ENCODE measurements around the gene KRTAP5-1. TPM values are rescaled to one million over a fixed set of nuclear protein-coding genes. Genes with fewer than 3 reads are reported as not detected.

Gene KRTAP5-1
- total RNA-seq, 1 donor from 2014 or later, result not detected

DNA sequence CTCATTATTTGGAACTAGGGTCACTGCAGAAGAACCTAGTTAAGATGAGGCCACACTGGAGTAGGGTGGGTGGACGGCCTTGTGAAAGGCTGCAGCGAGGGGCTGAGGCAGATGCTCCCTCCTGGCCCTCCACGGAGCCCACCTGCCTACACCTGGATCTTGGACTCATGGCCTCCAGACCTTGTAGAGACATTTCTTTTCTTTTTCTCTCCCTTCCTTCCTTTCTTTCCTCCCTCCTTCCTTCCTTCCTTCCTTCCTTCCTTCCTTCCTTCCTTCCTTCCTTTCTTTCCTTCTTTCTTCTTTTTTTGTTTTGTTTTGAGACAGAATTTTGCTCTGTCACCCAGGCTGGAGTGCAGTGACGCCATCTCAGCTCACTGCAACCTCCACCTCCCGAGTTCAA, 39.7 kb downstream of the KRTAP5-1 start:
- ChIA-PET POLR2A (no interaction called here), CTCF (interaction anchor here (3.9 kb wide), 1 partner anchor 29 kb away, joined by 35 read pairs; no protein-coding TSS in a partner anchor)
- peaks cover 13% of the 10 kb centered on the region for H3K4me1 Mint-ChIP-seq
- no peak overlapping the region for H3K4me3 Mint-ChIP-seq
- no peak overlapping the region for H3K27ac Mint-ChIP-seq
- TF ChIP-seq, protein P1, sequence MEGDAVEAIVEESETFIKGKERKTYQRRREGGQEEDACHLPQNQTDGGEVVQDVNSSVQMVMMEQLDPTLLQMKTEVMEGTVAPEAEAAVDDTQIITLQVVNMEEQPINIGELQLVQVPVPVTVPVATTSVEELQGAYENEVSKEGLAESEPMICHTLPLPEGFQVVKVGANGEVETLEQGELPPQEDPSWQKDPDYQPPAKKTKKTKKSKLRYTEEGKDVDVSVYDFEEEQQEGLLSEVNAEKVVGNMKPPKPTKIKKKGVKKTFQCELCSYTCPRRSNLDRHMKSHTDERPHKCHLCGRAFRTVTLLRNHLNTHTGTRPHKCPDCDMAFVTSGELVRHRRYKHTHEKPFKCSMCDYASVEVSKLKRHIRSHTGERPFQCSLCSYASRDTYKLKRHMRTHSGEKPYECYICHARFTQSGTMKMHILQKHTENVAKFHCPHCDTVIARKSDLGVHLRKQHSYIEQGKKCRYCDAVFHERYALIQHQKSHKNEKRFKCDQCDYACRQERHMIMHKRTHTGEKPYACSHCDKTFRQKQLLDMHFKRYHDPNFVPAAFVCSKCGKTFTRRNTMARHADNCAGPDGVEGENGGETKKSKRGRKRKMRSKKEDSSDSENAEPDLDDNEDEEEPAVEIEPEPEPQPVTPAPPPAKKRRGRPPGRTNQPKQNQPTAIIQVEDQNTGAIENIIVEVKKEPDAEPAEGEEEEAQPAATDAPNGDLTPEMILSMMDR (IDR thresholded peaks at IDR 0.05), result no peak
- H3K27me3 Mint-ChIP-seq, result peaks cover 34% of the 10 kb centered on the region
- intact Hi-C loops (cut with micrococcal nuclease), result no loop called here
- H3K36me3 Mint-ChIP-seq (ENCODE audit: low read depth), result no peaks in the 10 kb centered on the region
- H3K9me3 Mint-ChIP-seq, result no peaks in the 10 kb centered on the region
- DNase-seq (no peak), ATAC-seq (ENCODE audit: low read depth) (no peak)

DNA sequence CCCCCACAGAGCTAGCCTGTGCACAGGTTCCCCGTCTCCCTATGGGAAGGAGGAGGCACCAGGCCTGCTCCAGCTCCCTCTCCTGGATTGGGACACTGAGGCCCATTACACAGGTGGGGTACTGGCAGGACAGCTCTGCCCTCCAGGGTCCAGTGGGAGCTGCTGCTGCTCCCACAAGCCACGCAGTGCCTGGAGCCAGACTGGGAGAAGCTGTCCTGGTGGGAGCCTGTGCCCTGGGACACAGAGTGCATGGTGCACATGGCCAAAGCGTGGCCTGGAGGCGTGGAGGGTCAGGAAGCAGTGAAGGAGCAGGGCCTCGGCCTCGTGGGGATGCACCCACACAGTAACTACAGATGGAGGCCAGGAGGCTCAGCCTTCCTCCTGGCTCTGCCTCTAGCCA, 40.5 kb downstream of the KRTAP5-1 start:
- ChIA-PET CTCF (interaction anchor here (3.9 kb wide), 1 partner anchor 30 kb away, joined by 35 read pairs; no protein-coding TSS in a partner anchor), POLR2A (no interaction called here)
- H3K27ac Mint-ChIP-seq, result no peak overlapping the region

DNA sequence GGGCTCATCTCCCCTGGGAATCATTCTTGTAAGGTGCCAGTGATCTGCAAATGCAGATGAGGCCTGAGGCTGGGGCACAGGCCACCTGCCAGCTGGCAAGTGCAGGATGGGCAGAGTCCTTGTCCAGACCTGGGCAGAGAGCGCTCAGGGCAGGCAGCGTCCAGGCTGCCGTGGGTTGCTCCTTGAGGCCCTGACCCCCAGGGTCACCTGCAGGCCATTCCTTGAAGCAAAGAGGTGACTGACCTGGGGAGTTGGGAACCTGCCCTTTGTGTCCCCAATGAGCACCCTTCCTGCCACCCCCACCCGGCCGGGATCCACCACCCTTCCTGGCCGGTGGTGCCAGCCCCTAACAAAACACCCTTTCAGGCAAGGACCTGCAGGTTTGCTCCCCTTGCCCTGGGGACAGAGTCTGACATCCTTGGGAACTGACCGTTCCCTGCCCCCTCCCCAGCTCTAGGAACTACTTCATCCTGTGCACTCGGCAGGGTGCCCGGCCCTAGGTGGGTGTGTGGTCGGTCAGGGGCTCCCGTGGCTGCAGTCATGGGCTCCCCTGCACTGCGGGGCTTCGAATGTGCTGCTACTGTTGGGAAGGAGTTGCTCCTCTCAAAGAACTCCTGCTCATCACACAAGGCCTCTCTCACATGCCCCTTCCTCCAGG, 41.3 kb downstream of the KRTAP5-1 start:
- no peak overlapping the region for H3K27ac Mint-ChIP-seq
- ChIA-PET POLR2A (no interaction called here), CTCF (interaction anchor here (3.9 kb wide), 1 partner anchor 31 kb away, joined by 35 read pairs; no protein-coding TSS in a partner anchor)
- no peak for DNase-seq
- no peak overlapping the region for H3K4me3 Mint-ChIP-seq
- H3K36me3 Mint-ChIP-seq (ENCODE audit: low read depth), result no peaks in the 10 kb centered on the region
- H3K9me3 Mint-ChIP-seq, result no peaks in the 10 kb centered on the region
- intact Hi-C loops (cut with micrococcal nuclease), result no loop called here
- H3K4me1 Mint-ChIP-seq, result peaks cover 12% of the 10 kb centered on the region
- ATAC-seq (ENCODE audit: low read depth), result no peak
- TF ChIP-seq, protein P1 (IDR thresholded peaks at IDR 0.05), result no peak
- peaks cover 35% of the 10 kb centered on the region for H3K27me3 Mint-ChIP-seq

More for the DNA sequence above, 40.5 kb downstream of the KRTAP5-1 start:
- ATAC-seq (ENCODE audit: low read depth) (no peak), DNase-seq (no peak)
- no peaks in the 10 kb centered on the region for H3K36me3 Mint-ChIP-seq (ENCODE audit: low read depth)
- peaks cover 13% of the 10 kb centered on the region for H3K4me1 Mint-ChIP-seq
- intact Hi-C loops (cut with micrococcal nuclease), result no loop called here
- peaks cover 36% of the 10 kb centered on the region for H3K27me3 Mint-ChIP-seq
- no peaks in the 10 kb centered on the region for H3K9me3 Mint-ChIP-seq
- TF ChIP-seq, protein P1 (IDR thresholded peaks at IDR 0.05), result no peak
- no peak overlapping the region for H3K4me3 Mint-ChIP-seq

DNA sequence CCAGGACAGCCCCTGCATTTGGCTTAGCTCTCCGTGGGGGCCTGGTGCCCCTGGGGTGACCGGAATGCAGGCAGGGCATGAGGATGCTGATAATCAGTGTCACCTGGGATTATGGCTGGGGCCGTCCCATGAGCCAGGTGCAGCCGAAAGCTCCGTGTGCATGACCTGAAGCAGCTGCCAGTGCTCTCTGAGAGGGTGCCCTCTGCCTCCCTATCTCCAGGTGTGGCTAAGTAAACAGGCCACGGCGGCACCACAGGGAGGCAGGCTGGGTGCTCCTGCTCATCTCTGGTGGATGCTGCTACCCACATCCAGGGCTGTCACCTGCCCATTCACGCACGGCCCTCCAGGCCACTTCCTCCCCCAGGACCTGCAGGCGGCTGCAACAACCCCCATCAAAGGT, 42.8 kb downstream of the KRTAP5-1 start:
- ChIA-PET POLR2A (no interaction called here), CTCF (no interaction called here)
- intact Hi-C loops (cut with micrococcal nuclease), result no loop called here
- DNase-seq (no peak), ATAC-seq (ENCODE audit: low read depth) (no peak)
- H3K27ac Mint-ChIP-seq, result no peak overlapping the region
- no peak overlapping the region for H3K4me3 Mint-ChIP-seq
- TF ChIP-seq, protein P1 (IDR thresholded peaks at IDR 0.05), result no peak
- no peaks in the 10 kb centered on the region for H3K9me3 Mint-ChIP-seq
- H3K4me1 Mint-ChIP-seq, result peaks cover 7% of the 10 kb centered on the region
- no peaks in the 10 kb centered on the region for H3K36me3 Mint-ChIP-seq (ENCODE audit: low read depth)
- H3K27me3 Mint-ChIP-seq, result peaks cover 38% of the 10 kb centered on the region

DNA sequence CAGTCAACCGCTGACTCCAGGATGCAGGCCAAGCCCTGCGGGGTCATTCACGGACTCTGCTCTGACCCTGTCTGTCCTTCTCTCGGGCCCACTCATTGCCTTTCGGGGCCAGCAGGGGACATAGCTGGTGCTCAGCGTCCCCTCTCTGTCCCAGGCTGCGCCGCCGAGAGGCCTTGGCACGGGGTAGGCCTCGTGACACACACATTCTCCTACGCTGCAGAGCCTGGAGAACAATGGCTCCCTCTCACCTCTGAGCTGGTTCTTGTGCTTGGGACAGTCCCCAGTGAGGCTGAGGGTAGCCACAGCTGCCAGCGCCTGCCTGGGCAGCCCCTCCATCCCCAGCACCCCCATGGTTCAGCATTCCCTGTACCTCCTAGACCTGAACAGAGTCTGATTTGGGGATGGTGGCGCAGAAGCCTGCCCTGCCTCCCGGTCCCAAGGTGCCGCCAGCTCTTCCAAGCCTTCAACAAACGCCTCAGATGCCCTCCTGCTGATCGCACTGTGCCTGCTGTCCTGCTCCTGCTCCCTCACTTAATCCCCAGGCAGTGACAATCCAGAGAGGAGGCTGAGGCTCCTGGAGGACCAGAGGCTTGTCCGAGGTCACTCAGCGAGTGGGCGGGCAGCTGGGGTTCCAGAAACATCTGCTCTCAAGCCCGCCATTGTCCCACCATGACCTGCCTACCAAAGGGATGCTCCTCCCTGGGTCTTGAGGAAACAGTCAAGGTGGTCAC, 43.4 kb downstream of the KRTAP5-1 start:
- peak overlapping the region; percentile 41 for H3K27ac Mint-ChIP-seq
- no peak for ATAC-seq (ENCODE audit: low read depth)
- ChIA-PET POLR2A (no interaction called here), CTCF (no interaction called here)
- DNase-seq, result no peak
- H3K9me3 Mint-ChIP-seq, result no peaks in the 10 kb centered on the region
- no peak overlapping the region for H3K4me3 Mint-ChIP-seq
- H3K36me3 Mint-ChIP-seq (ENCODE audit: low read depth), result no peaks in the 10 kb centered on the region
- intact Hi-C loops (cut with micrococcal nuclease), result no loop called here
- H3K4me1 Mint-ChIP-seq, result peaks cover 10% of the 10 kb centered on the region
- peaks cover 38% of the 10 kb centered on the region for H3K27me3 Mint-ChIP-seq
- TF ChIP-seq, protein P1 (IDR thresholded peaks at IDR 0.05), result no peak
